Kidney (tissue), 14 donors: ENCODE measurements around the gene COL23A1. TPM values are rescaled to one million over a fixed set of nuclear protein-coding genes. Genes with fewer than 3 reads are reported as not detected.

Experiments used
- DNase-seq, 5 donors: peaks; one replicate each; pipeline ENCODE4 v3.0.0-alpha.2; 2013 to 2020
- FAIRE-seq: peaks from 2 replicates; lab custom pipeline; 2012; peaks lifted over from hg19 to GRCh38; lab: Jason Lieb, UNC
- H3K27ac ChIP-seq, 2 donors: one replicate each; pipeline ENCODE4 v1.7.0; 2013; ENCODE audit warnings: low read depth in 2 of 2, low read length in 2 of 2, inconsistent platforms in 1 of 2
- H3K27me3 ChIP-seq: one replicate; pipeline ENCODE4 v1.7.1; 2013; ENCODE audit warnings: low read length, inconsistent platforms; ENCODE audit not compliant: control insufficient read depth, insufficient read depth
- H3K36me3 ChIP-seq, 3 donors: one replicate each; pipeline versions ENCODE4 v1.7.0 to v1.7.1; 2013; ENCODE audit warnings: low read length in 3 of 3, control low read depth in 1 of 3, inconsistent platforms in 1 of 3; ENCODE audit not compliant: insufficient read depth in 3 of 3, control insufficient read depth in 2 of 3
- H3K4me1 ChIP-seq, 3 donors: one replicate each; pipeline versions ENCODE4 v1.7.0 to v1.7.1; 2013; ENCODE audit warnings: low read length in 3 of 3, inconsistent platforms in 1 of 3, low read depth in 1 of 3; ENCODE audit not compliant: control insufficient read depth in 2 of 3, insufficient read depth in 2 of 3
- H3K4me3 ChIP-seq, 3 donors: one replicate each; pipeline versions ENCODE4 v1.7.0 to v1.8.1; 2013; ENCODE audit warnings: low read length in 3 of 3, control low read depth in 1 of 3, inconsistent platforms in 1 of 3
- H3K9ac ChIP-seq, 3 donors: one replicate each; pipeline versions ENCODE4 v1.7.0 to v1.7.1; 2013; ENCODE audit warnings: low read length in 3 of 3, control low read depth in 1 of 3, inconsistent platforms in 1 of 3
- H3K9me3 ChIP-seq, 3 donors: one replicate each; pipeline versions ENCODE4 v1.7.0 to v1.7.1; 2013; ENCODE audit warnings: low read length in 3 of 3, control low read depth in 1 of 3, inconsistent platforms in 1 of 3; ENCODE audit not compliant: control insufficient read depth in 2 of 3, insufficient read depth in 1 of 3
- intact Hi-C: fragments of 100-400 bp; cut with DNase I; formaldehyde crosslinking; loops from one replicate; pipeline ENCODE4 v1.11.1; 2022
- polyA plus RNA-seq: library from polyadenylated mRNA; stranded (reverse); fragments of 350-450 nt; fragmentation: Illumina TruSeq; extraction: RNeasy Lipid Tissue Mini Kit (QIAGEN cat#74804); gene quantifications from one replicate; pipeline ENCODE4 v1.2.3, GENCODE V29; 2014; ENCODE audit warnings: low read depth, low replicate concordance; ENCODE audit not compliant: insufficient read depth
- total RNA-seq: library from RNA; stranded (reverse); fragmentation: NEBNext Ultra II Directional; extraction: Animal tissue kit (Norgen Biotek cat#: 25700); gene quantifications from one replicate; pipeline ENCODE4 v1.2.1, GENCODE V29; 2021
- TF ChIP-seq, protein P1 (sequence below): IDR thresholded peaks from 3 replicates; pipeline ENCODE4 v1.5.1; 2012; ENCODE audit warnings: mild to moderate bottlenecking, moderate library complexity, borderline replicate concordance; ENCODE audit not compliant: insufficient read depth; ENCODE audit errors: extremely low read depth
- donor health status: control.
- donor health status: control.
- donor health status: control.
- donor health status: control.
- donor health status: control.
- donor health status: DM: yes; HTN: yes; CAD: no.
- donor health status: Normal renal cell carcinoma (clear cell type).

The COL23A1 gene
- total and polyA plus RNA-seq, 2 donors from 2014 or later, result 4.1 to 8.7 TPM

DNA sequence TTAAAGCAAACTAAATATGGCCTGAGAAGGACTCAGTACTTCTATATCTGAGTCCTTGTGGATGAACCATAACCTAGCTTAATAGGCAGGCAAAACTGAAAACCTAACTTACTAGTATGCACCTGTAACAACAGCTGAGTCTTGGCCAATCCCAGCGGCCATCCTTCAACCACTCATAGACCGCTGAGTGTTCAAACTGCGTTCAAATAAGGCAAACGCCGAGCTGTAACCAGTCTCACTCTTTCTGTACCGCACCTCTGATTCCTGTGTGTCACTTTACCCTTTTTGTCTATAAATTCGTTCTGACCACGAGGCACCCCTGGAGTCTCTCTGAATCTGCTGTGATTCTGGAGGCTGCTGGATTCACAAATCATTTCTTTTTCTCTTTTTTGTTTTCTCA is 170.5 kb downstream of the COL23A1 start:
- peak in 1 of 5 donors; percentile 27 for DNase-seq
- H3K36me3 ChIP-seq, result no peaks in the 10 kb centered on the region
- no peak overlapping the region for H3K9ac ChIP-seq
- no peak for FAIRE-seq
- intact Hi-C loops, result no loop called here
- no peak overlapping the region for H3K4me3 ChIP-seq
- no peaks in the 10 kb centered on the region for H3K9me3 ChIP-seq
- no peaks in the 10 kb centered on the region for H3K27me3 ChIP-seq
- H3K4me1 ChIP-seq, result no peaks in the 10 kb centered on the region
- TF ChIP-seq, protein P1, sequence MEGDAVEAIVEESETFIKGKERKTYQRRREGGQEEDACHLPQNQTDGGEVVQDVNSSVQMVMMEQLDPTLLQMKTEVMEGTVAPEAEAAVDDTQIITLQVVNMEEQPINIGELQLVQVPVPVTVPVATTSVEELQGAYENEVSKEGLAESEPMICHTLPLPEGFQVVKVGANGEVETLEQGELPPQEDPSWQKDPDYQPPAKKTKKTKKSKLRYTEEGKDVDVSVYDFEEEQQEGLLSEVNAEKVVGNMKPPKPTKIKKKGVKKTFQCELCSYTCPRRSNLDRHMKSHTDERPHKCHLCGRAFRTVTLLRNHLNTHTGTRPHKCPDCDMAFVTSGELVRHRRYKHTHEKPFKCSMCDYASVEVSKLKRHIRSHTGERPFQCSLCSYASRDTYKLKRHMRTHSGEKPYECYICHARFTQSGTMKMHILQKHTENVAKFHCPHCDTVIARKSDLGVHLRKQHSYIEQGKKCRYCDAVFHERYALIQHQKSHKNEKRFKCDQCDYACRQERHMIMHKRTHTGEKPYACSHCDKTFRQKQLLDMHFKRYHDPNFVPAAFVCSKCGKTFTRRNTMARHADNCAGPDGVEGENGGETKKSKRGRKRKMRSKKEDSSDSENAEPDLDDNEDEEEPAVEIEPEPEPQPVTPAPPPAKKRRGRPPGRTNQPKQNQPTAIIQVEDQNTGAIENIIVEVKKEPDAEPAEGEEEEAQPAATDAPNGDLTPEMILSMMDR, result no peak
- H3K27ac ChIP-seq, result no peak overlapping the region

DNA sequence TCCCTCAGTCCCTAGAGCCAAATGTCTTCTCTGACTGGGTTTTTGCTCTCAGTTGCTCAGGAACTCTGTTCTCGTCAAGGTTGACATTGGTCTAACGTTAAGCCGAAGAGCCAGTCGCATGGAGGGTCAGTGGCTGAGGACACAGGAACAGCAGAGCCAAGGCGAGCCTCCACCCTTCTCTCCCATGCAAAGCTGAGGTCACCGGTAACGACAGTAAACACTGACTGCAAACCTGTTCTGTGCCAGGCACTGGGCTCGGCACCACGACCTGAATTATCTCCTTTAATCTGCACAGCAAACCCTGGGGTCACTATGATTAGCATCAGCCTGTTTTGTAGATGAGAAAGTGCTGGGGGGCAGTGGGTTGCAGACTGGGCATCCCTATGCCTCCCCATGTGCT is 171.0 kb downstream of the COL23A1 start:
- no peak overlapping the region for H3K27ac ChIP-seq
- TF ChIP-seq, protein P1, result no peak
- no peak for FAIRE-seq

DNA sequence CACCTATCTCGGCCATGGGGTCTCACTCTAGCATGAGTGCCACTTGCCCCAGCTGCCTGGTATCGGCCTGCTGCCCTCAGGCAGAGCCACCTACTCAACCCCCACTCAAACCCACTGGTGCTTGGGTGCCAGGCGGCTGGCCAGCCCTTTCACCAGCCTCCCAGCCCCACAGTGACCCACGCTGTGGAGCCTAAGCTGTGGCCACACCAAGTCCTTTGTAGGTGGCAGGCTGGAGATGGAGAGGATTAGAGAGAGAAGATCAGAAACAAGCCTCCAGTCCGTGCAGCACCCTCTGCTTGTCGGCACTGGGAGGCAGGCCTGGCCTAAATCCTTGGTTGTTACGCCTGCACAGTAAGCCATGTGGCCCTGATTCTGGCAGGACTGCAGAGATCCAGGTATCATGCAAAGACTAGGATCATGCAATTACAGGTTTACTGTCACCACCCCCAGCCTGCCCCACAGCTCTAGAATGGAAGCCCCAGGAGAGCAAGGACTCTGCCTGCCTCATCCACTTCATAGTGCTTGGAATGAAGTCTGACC is 171.7 kb downstream of the COL23A1 start:
- DNase-seq (peak in 1 of 5 donors; percentile 20), FAIRE-seq (no peak)
- Histone ChIP-seq H3K4me3 (no peak overlapping the region), H3K9ac (no peak overlapping the region), H3K36me3 (no peaks in the 10 kb centered on the region), H3K9me3 (no peaks in the 10 kb centered on the region), H3K27ac (no peak overlapping the region), H3K4me1 (no peaks in the 10 kb centered on the region), H3K27me3 (no peaks in the 10 kb centered on the region)
- intact Hi-C loops, result no loop called here
- TF ChIP-seq, protein P1, result no peak

More for the DNA sequence above, 171.0 kb downstream of the COL23A1 start:
- no peak overlapping the region for H3K9ac ChIP-seq
- no peaks in the 10 kb centered on the region for H3K9me3 ChIP-seq
- DNase-seq, result peak in 1 of 5 donors; percentile 23
- intact Hi-C loops, result no loop called here
- no peak overlapping the region for H3K4me3 ChIP-seq
- no peaks in the 10 kb centered on the region for H3K4me1 ChIP-seq
- no peaks in the 10 kb centered on the region for H3K36me3 ChIP-seq
- no peaks in the 10 kb centered on the region for H3K27me3 ChIP-seq

DNA sequence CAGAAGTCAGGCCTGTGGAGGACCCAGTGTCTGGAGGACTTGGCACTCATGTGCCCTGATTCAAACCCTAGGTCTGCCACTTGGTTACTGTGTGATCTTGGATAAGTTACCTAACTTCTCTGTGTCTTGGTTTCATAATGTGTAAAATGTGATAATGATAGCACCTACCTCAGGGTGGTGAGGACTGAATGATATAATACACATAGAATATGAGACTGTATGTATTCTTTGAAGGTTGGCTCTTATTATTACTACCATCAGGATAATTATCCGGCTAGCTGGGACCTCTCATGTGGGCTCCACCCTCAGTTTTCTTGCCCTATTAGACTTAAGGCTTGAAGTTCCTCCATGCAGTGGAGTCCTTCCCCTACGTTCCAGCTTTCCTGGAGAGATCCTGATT is 172.2 kb downstream of the COL23A1 start:
- intact Hi-C loops, result no loop called here
- H3K4me1 ChIP-seq, result no peaks in the 10 kb centered on the region
- DNase-seq, result no peak

More for the DNA sequence above, 172.2 kb downstream of the COL23A1 start:
- Histone ChIP-seq H3K27me3 (no peaks in the 10 kb centered on the region), H3K9me3 (no peaks in the 10 kb centered on the region), H3K9ac (no peak overlapping the region), H3K4me3 (no peak overlapping the region), H3K27ac (no peak overlapping the region), H3K36me3 (no peaks in the 10 kb centered on the region)
- TF ChIP-seq, protein P1, result no peak
- FAIRE-seq, result no peak
